Neural crest cell (in vitro differentiated cells): ENCODE data around the gene NLE1. TPM values are rescaled to one million over a fixed set of nuclear protein-coding genes. Genes with fewer than 3 reads are reported as not detected.

Experiments
- DNase-seq: peaks from one replicate; pipeline ENCODE4 v3.0.0; 2021; ENCODE audit warnings: low read depth, mixed read lengths, low spot score
- H3K27ac Mint-ChIP-seq: one replicate; pipeline ENCODE4 v1.8.0; 2021; ENCODE audit warnings: mild to moderate bottlenecking, mixed read lengths; ENCODE audit not compliant: unreplicated experiment
- H3K27me3 Mint-ChIP-seq: 2 replicates; pipeline ENCODE4 v1.8.0; 2021; ENCODE audit warnings: low read depth, mild to moderate bottlenecking, mixed read lengths
- H3K36me3 Mint-ChIP-seq: 2 replicates; pipeline ENCODE4 v1.8.0; 2021; ENCODE audit warnings: low read depth, mild to moderate bottlenecking, mixed read lengths
- H3K4me1 Mint-ChIP-seq: 2 replicates; pipeline ENCODE4 v1.8.0; 2021; ENCODE audit warnings: mixed read lengths
- H3K4me3 Mint-ChIP-seq: one replicate; pipeline ENCODE4 v1.8.0; 2021; ENCODE audit warnings: mild to moderate bottlenecking, mixed read lengths
- H3K9me3 Mint-ChIP-seq: 2 replicates; pipeline ENCODE4 v1.8.0; 2021; ENCODE audit warnings: mixed read lengths
- CTCF ChIP-seq: fragments of 200-600 bp; sonication (generic); conservative IDR thresholded peaks from 2 replicates; pipeline ENCODE4 v1.5.0; 2021; ENCODE audit warnings: antibody characterized with exemption, mild to moderate bottlenecking
- total RNA-seq: library from RNA; stranded (reverse); gene quantifications from 2 replicates; pipeline ENCODE4 v1.2.1, GENCODE V29; 2021

Gene NLE1
- total RNA-seq, 1 donor from 2014 or later: 35.8 TPM

DNA sequence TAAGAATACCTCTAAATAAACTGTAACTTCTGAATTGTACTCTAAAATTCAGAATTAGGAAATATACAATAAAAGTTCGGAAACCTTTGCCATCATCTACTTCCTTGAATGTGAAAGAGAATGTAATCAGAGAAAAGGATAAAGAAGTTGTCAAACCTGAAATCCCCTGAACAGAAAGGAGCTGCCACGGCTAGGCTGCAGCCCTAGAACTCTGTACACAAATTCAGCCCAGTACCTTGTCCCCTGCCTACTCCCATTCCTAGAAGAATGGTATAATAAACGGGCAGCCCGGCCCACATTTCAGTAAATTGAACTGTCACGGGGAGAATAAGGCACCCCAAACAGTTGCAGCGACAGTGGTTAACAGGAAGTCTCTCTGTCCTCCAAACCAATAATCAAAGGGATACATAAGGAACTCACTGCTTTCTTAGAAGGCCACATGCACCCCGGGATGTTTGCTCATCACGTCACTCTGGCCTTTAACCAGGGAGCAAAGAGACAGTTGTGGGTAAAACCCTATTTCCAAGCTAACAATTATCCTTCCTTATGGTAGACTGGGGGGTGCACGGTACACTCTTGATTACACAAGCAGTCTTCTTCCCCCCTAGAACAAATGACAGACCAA, 54.3 kb downstream of the NLE1 start:
- TF ChIP-seq CTCF: no peak
- Mint-ChIP-seq H3K27ac (peak overlapping the region; percentile 84), H3K36me3 (no peaks in the 10 kb centered on the region), H3K4me3 (peak overlapping the region; percentile 90), H3K9me3 (no peaks in the 10 kb centered on the region), H3K4me1 (peaks cover 27% of the 10 kb centered on the region), H3K27me3 (peaks cover 3% of the 10 kb centered on the region)
- no peak for DNase-seq

DNA sequence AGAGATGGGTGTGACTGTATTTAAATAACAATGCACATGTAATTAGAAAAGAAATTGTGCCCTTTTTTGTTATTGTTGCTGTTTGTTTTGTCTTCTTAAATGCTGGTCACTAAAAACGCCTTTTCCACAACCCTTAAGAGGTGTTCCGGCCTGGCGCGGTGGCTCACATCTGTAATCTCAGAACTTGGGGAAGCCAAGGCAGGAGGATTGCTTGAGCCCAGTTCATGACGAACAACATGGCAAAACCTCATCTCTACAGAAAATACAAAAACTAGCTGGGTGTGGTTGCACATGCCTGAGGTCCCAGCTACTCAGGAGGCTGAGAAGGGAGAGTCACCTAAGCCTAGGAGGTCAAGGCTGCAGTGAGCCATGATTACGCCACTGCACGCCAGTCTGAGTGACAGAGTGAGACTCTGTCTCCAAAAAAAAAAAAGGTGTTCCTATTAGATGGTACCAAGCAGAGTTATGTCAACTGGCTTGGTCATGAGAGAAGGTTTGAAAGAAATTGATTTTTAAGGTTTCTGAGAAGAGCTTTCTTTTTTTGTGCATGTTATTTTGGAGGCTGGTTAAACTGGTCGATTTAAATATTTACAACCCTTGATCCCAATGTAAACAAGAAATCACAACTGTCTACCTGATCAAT, 55.1 kb downstream of the NLE1 start:
- Mint-ChIP-seq H3K27ac (no peak overlapping the region), H3K4me3 (peak overlapping the region; percentile 90), H3K9me3 (no peaks in the 10 kb centered on the region), H3K4me1 (peaks cover 33% of the 10 kb centered on the region), H3K36me3 (no peaks in the 10 kb centered on the region), H3K27me3 (peaks cover 3% of the 10 kb centered on the region)
- DNase-seq: no peak
- TF ChIP-seq CTCF: no peak

- DNase-seq: no peak
- peaks cover 41% of the 10 kb centered on the region for H3K4me1 Mint-ChIP-seq
- peak overlapping the region; percentile 33 for H3K4me3 Mint-ChIP-seq
- no peak for TF ChIP-seq CTCF
- H3K36me3 Mint-ChIP-seq: no peaks in the 10 kb centered on the region
- H3K27ac Mint-ChIP-seq: no peak overlapping the region
- peaks cover 3% of the 10 kb centered on the region for H3K27me3 Mint-ChIP-seq
- H3K9me3 Mint-ChIP-seq: no peaks in the 10 kb centered on the region
These were observed 55.9 kb downstream of the NLE1 start for GRCh38 chr17:35086164-35086563.

- H3K36me3 Mint-ChIP-seq: no peaks in the 10 kb centered on the region
- no peaks in the 10 kb centered on the region for H3K9me3 Mint-ChIP-seq
- H3K27ac Mint-ChIP-seq: no peak overlapping the region
- H3K4me3 Mint-ChIP-seq: no peak overlapping the region
- H3K4me1 Mint-ChIP-seq: peaks cover 41% of the 10 kb centered on the region
- H3K27me3 Mint-ChIP-seq: peaks cover 3% of the 10 kb centered on the region
- TF ChIP-seq CTCF: no peak
- no peak for DNase-seq
These were observed 57.1 kb downstream of the NLE1 start for GRCh38 chr17:35084987-35085386.

DNA sequence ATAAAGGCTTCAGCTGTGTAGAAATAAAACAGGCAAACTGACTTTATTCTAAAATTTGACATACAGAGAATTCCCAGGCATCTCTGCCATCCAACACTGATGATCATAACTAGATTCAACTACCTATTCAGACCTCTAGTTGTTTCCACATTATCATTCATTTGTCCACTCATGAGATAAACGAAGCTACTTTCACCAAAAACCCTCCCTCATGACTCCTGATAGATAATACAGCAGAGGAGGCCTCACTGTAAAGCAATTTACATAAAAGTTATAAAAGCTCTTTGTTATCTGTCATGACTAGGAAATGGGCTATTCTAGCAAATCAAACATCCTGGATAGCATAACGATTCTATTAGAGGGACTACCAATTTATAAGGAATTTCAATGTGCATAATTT, 59.0 kb downstream of the NLE1 start:
- Mint-ChIP-seq H3K4me3 (peak overlapping the region; percentile 18), H3K27ac (no peak overlapping the region), H3K4me1 (peaks cover 33% of the 10 kb centered on the region), H3K36me3 (no peaks in the 10 kb centered on the region), H3K9me3 (no peaks in the 10 kb centered on the region), H3K27me3 (peaks cover 3% of the 10 kb centered on the region)
- DNase-seq: no peak
- TF ChIP-seq CTCF: no peak
